Endothelial cell of umbilical vein (primary cell): Measurements from ENCODE around the gene KCTD10. TPM values are rescaled to one million over a fixed set of nuclear protein-coding genes. Genes with fewer than 3 reads are reported as not detected.

Experiments used
- BruUV-seq: library from RNA; stranded (reverse); fragments of 400-500 nt; replicated peaks from 2 replicates; lab custom pipeline; 2021; lab: Mats Ljungman, UMichigan
- CTCF ChIA-PET: fragments of 300-600, 350-600 bp; sonication (Branson Sonifier 250); formaldehyde crosslinking; loops from one replicate; lab custom pipeline; 2021; ENCODE audit warnings: antibody characterized with exemption, inconsistent platforms; lab: Charles Lee
- POLR2A ChIA-PET: fragments of 300-600, 350-600 bp; sonication (Branson Sonifier 250); formaldehyde crosslinking; loops from one replicate; lab custom pipeline; 2021; ENCODE audit warnings: antibody characterized with exemption, inconsistent platforms; lab: Charles Lee
- DNase-seq: peaks from one replicate; pipeline ENCODE4 v3.0.0-alpha.2; 2011; ENCODE audit warnings: low read depth, low spot score
- FAIRE-seq: peaks from 2 replicates; lab custom pipeline; 2011; peaks lifted over from hg19 to GRCh38; lab: Jason Lieb, UNC
- H2AFZ ChIP-seq: 2 replicates; pipeline ENCODE4 v1.6.0; 2012; ENCODE audit warnings: low read depth, low read length, control low read depth, inconsistent platforms
- H3K27ac ChIP-seq: 2 replicates; pipeline ENCODE4 v1.5.1; 2011; ENCODE audit warnings: low read depth, mild to moderate bottlenecking, control low read depth, low read length, moderate library complexity; ENCODE audit not compliant: insufficient read depth
- H3K27me3 ChIP-seq, 2 experiments: 2 replicates each; pipeline versions ENCODE4 v1.6.0 to v1.6.1; 2011; ENCODE audit warnings: low read length in 2 of 2, mixed read lengths in 1 of 2; ENCODE audit not compliant: control insufficient read depth in 2 of 2, insufficient read depth in 2 of 2
- H3K36me3 ChIP-seq, 2 experiments: 2 replicates in 1 of 2; 3 replicates in 1 of 2; pipeline ENCODE4 v1.5.1; 2011; ENCODE audit warnings: low read length in 2 of 2, mild to moderate bottlenecking in 1 of 2, moderate library complexity in 1 of 2; ENCODE audit not compliant: control insufficient read depth in 2 of 2, insufficient read depth in 2 of 2; ENCODE audit errors: extremely low read depth in 1 of 2
- H3K4me1 ChIP-seq: 3 replicates; pipeline ENCODE4 v1.5.1; 2011; ENCODE audit warnings: mild to moderate bottlenecking, low read length; ENCODE audit not compliant: control insufficient read depth, insufficient read depth; ENCODE audit errors: extremely low read depth
- H3K4me2 ChIP-seq: 2 replicates; pipeline ENCODE4 v1.6.1; 2011; ENCODE audit warnings: low read length, control low read depth, mixed read lengths; ENCODE audit not compliant: insufficient read depth
- H3K4me3 ChIP-seq, 3 experiments: fragments of 200-600 bp in 1 of 3; sonication (generic), shearing (Covaris generic) in 1 of 3; replicated peaks in 1 of 3; 2 replicates each; pipeline ENCODE4 v1.5.1; 2011 to 2016; ENCODE audit warnings: control low read depth in 3 of 3, low read length in 3 of 3, mild to moderate bottlenecking in 2 of 3, inconsistent platforms in 1 of 3, low read depth in 1 of 3, moderate library complexity in 1 of 3; ENCODE audit not compliant: insufficient read depth in 1 of 3
- H3K79me2 ChIP-seq: 2 replicates; pipeline ENCODE4 v1.6.0; 2012; ENCODE audit warnings: low read length, inconsistent platforms; ENCODE audit not compliant: control insufficient read depth, insufficient read depth
- H3K9ac ChIP-seq: replicated peaks from 2 replicates; pipeline ENCODE3; 2011; ENCODE audit warnings: low read length, control low read depth; ENCODE audit not compliant: insufficient read depth; ENCODE audit errors: extremely low read depth
- H3K9me1 ChIP-seq: replicated peaks from 3 replicates; pipeline ENCODE4 v1.6.0; 2011; ENCODE audit warnings: mild to moderate bottlenecking, low read length; ENCODE audit not compliant: control insufficient read depth, insufficient read depth; ENCODE audit errors: extremely low read depth
- H3K9me3 ChIP-seq: replicated peaks from 2 replicates; pipeline ENCODE4 v1.5.1; 2012; ENCODE audit warnings: low read length, inconsistent platforms; ENCODE audit not compliant: control insufficient read depth, insufficient read depth
- H4K20me1 ChIP-seq: replicated peaks from 2 replicates; pipeline ENCODE3; 2011; ENCODE audit warnings: mild to moderate bottlenecking, low read length; ENCODE audit not compliant: control insufficient read depth, insufficient read depth; ENCODE audit errors: extremely low read depth
- CTCF ChIP-seq, 2 donors: IDR thresholded peaks; 1 replicate in 1 of 2; 2 replicates in 1 of 2; pipeline ENCODE4 v1.5.1; 2011; ENCODE audit warnings: low read length in 2 of 2, mild to moderate bottlenecking in 2 of 2, moderate library complexity in 2 of 2, control low read depth in 1 of 2, inconsistent platforms in 1 of 2, low read depth in 1 of 2; ENCODE audit not compliant: insufficient read depth in 1 of 2; ENCODE audit errors: extremely low read depth in 1 of 2
- EZH2 ChIP-seq: IDR thresholded peaks from 2 replicates; pipeline ENCODE4 v1.6.1; 2012; ENCODE audit warnings: borderline replicate concordance, low read depth, mild to moderate bottlenecking, moderate library complexity, low read length, inconsistent platforms; ENCODE audit not compliant: severe bottlenecking
- FOS ChIP-seq: IDR thresholded peaks from 2 replicates; pipeline ENCODE4 v1.6.1; 2011; ENCODE audit warnings: mild to moderate bottlenecking, low read length, moderate library complexity, borderline replicate concordance; ENCODE audit not compliant: insufficient read depth
- GATA2 ChIP-seq: IDR thresholded peaks from 2 replicates; pipeline ENCODE4 v1.7.0; 2011; ENCODE audit warnings: low read depth, mild to moderate bottlenecking, moderate library complexity, mixed read lengths, low read length; ENCODE audit not compliant: insufficient read length, insufficient read depth
- JUN ChIP-seq: IDR thresholded peaks from 2 replicates; pipeline ENCODE4 v1.6.1; 2011; ENCODE audit warnings: borderline replicate concordance, low read depth; ENCODE audit not compliant: insufficient read length, insufficient read depth
- MAX ChIP-seq: IDR thresholded peaks from 2 replicates; pipeline ENCODE4 v1.6.1; 2011; ENCODE audit not compliant: insufficient read depth, insufficient read length
- MYC ChIP-seq: IDR thresholded peaks from one replicate; pipeline ENCODE4 v1.6.1; 2011; ENCODE audit warnings: mild to moderate bottlenecking, low read depth, low read length
- POLR2A ChIP-seq: IDR thresholded peaks from 2 replicates; pipeline ENCODE4 v1.6.1; 2012; ENCODE audit warnings: low read depth, mild to moderate bottlenecking, control low read depth, low read length
- POLR2AphosphoS5 ChIP-seq: IDR thresholded peaks from 2 replicates; pipeline ENCODE4 v1.6.1; 2012; ENCODE audit warnings: low read depth, mild to moderate bottlenecking, control low read depth, low read length, moderate library complexity; ENCODE audit not compliant: insufficient read depth
- dilution Hi-C: fragments of 300-500 bp; cut with MboI; formaldehyde crosslinking; loops from one replicate; pipeline ENCODE4 v1.15.0; 2019; ENCODE audit warnings: low sequenced_read_pairs; ENCODE audit not compliant: extremely low pct_ligation_motif_present
- intact Hi-C: fragments of 100-400 bp; cut with micrococcal nuclease; formaldehyde crosslinking; loops from one replicate; pipeline ENCODE4 v1.10.0; 2022
- polyA plus RNA-seq, 4 experiments: library from polyadenylated mRNA; depleted of rRNA in 3 of 4; stranded (reverse) in 3 of 4; unstranded in 1 of 4; fragments of >200 nt; gene quantifications; 2 replicates each; pipeline versions ENCODE4 v1.2.1 to v1.2.3, GENCODE V29; 2011 to 2012; ENCODE audit warnings: missing spikeins in 1 of 4
- total RNA-seq: library from RNA; stranded (reverse); gene quantifications from 2 replicates; pipeline ENCODE4 v1.2.3, GENCODE V29; 2021

KCTD10 gene
- total and polyA plus RNA-seq, 2 donors (not counting 3 experiments of a cell fraction or from before 2014, with no cell fraction given): 101 to 112 TPM

- H3K27ac ChIP-seq: no peak overlapping the region
- no peaks in the 10 kb centered on the region for H3K9me1 ChIP-seq
- H3K36me3 ChIP-seq: peaks cover 21 to 44% of the 10 kb centered on the region in 2 experiments
- POLR2A ChIA-PET: no interaction called here
- dilution Hi-C loops: no loop called here
- H3K4me2 ChIP-seq: no peak overlapping the region
- intact Hi-C loops: no loop called here
- no peaks in the 10 kb centered on the region for H3K79me2 ChIP-seq
- CTCF ChIA-PET: interaction anchor here (0.7 to 1.6 kb wide), 2 partner anchors 56 to 61 kb away, joined by 3 to 6 read pairs; no protein-coding TSS in a partner anchor
- DNase-seq: no peak
- H3K9me3 ChIP-seq: no peaks in the 10 kb centered on the region
- BruUV-seq: no TSS peak
- FAIRE-seq: no peak
- H3K27me3 ChIP-seq: no peaks in the 10 kb centered on the region
- no peaks in the 10 kb centered on the region for H3K4me1 ChIP-seq
- no peak overlapping the region for H3K9ac ChIP-seq
- no peak for TF ChIP-seq CTCF (IDR thresholded peaks at IDR 0.05; ENCODE audit: extremely low read depth in 1 of 2, insufficient read depth in 1 of 2, low read depth in 1 of 2, low read length in 2 of 2)
- no peak for TF ChIP-seq GATA2
- no peak for TF ChIP-seq POLR2AphosphoS5
- no peak for TF ChIP-seq POLR2A
- TF ChIP-seq EZH2: no peak
- no peak for TF ChIP-seq JUN
- TF ChIP-seq MAX: no peak
- no peak for TF ChIP-seq MYC
- TF ChIP-seq FOS: no peak
- no peaks in the 10 kb centered on the region for H4K20me1 ChIP-seq
- H3K4me3 ChIP-seq: no peak overlapping the region
- no peak overlapping the region for H2AFZ ChIP-seq
Measured at GRCh38 chr12:109489016-109489954, 12.2 kb upstream of the KCTD10 start.
